ENCODE measurements around the gene MAML1. TPM values are rescaled to one million over a fixed set of nuclear protein-coding genes. Genes with fewer than 3 reads are reported as not detected.

Gene MAML1
- total RNA-seq, 1 experiment from 2014 or later: 34.0 TPM

- no peak overlapping the region for H3K4me2 ChIP-seq
- peaks cover 18% of the 10 kb centered on the region for H3F3A ChIP-seq (ENCODE audit: insufficient read depth, low read depth)
- intact Hi-C loops (cut with micrococcal nuclease; ENCODE audit: unreplicated experiment): no loop called here
- H3K36me3 ChIP-seq (ENCODE audit: low read depth): 0 out of 2 replicates have a peak, but pooled peaks cover 6% of the 10 kb centered on the region
- TF ChIP-seq, protein P1, sequence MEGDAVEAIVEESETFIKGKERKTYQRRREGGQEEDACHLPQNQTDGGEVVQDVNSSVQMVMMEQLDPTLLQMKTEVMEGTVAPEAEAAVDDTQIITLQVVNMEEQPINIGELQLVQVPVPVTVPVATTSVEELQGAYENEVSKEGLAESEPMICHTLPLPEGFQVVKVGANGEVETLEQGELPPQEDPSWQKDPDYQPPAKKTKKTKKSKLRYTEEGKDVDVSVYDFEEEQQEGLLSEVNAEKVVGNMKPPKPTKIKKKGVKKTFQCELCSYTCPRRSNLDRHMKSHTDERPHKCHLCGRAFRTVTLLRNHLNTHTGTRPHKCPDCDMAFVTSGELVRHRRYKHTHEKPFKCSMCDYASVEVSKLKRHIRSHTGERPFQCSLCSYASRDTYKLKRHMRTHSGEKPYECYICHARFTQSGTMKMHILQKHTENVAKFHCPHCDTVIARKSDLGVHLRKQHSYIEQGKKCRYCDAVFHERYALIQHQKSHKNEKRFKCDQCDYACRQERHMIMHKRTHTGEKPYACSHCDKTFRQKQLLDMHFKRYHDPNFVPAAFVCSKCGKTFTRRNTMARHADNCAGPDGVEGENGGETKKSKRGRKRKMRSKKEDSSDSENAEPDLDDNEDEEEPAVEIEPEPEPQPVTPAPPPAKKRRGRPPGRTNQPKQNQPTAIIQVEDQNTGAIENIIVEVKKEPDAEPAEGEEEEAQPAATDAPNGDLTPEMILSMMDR (conservative IDR thresholded peaks at IDR 0.05): no peak
- no peak for TF ChIP-seq EZH2 (IDR thresholded peaks at IDR 0.05; ENCODE audit: low read depth)
- peaks cover 29% of the 10 kb centered on the region for H3K4me1 ChIP-seq (replicated peaks; ENCODE audit: insufficient read depth)
- no peaks in the 10 kb centered on the region for H3K27me3 ChIP-seq (ENCODE audit: insufficient read depth, low read depth)
- BruUV-seq (replicated peaks): no TSS peak
- H3K27ac ChIP-seq: no peak overlapping the region; the same call in 1 of the 2 replicates
- H3K9me3 ChIP-seq (ENCODE audit: insufficient read depth, low read depth): no peaks in the 10 kb centered on the region
- peaks cover 28% of the 10 kb centered on the region for H4K20me1 ChIP-seq (ENCODE audit: insufficient read depth)
- H3K4me3 ChIP-seq: no peak overlapping the region
- POLR2A ChIA-PET (ENCODE audit: unreplicated experiment): no interaction called here
- H2AFZ ChIP-seq: no peak overlapping the region
- CTCF ChIA-PET: interaction anchor here (0.6 kb wide), 1 partner anchor 731 kb away, joined by 7 read pairs; no protein-coding TSS in a partner anchor
- H3K9me2 ChIP-seq (ENCODE audit: insufficient read depth): no peaks in the 10 kb centered on the region
- H3K79me2 ChIP-seq (ENCODE audit: low read depth): peaks cover 37% of the 10 kb centered on the region
- DNase-seq: no peak
These were observed 33.6 kb downstream of the MAML1 start for GRCh38 chr5:179766021-179766725.

GRCh38 chr5:179766726-179767455, 34.3 kb downstream of the MAML1 start:
- TF ChIP-seq EZH2 (IDR thresholded peaks at IDR 0.05; ENCODE audit: low read depth): no peak
- TF ChIP-seq, protein P1 (conservative IDR thresholded peaks at IDR 0.05): no peak
- H3K9me2 ChIP-seq (ENCODE audit: insufficient read depth): no peaks in the 10 kb centered on the region
- no peak overlapping the region for H3K27ac ChIP-seq
- no peak overlapping the region for H3K4me3 ChIP-seq
- H3F3A ChIP-seq (ENCODE audit: insufficient read depth, low read depth): peaks cover 11% of the 10 kb centered on the region
- no peaks in the 10 kb centered on the region for H3K9me3 ChIP-seq (ENCODE audit: insufficient read depth, low read depth)
- no peak overlapping the region for H3K4me2 ChIP-seq
- BruUV-seq (replicated peaks): no TSS peak
- 0 out of 2 replicates have a peak, but pooled peaks cover 10% of the 10 kb centered on the region for H3K36me3 ChIP-seq (ENCODE audit: low read depth)
- no peak overlapping the region for H2AFZ ChIP-seq
- ChIA-PET CTCF (interaction anchor here (0.6 to 0.7 kb wide), 2 partner anchors 21 to 731 kb away, joined by 7 to 14 read pairs; no protein-coding TSS in a partner anchor), POLR2A (ENCODE audit: unreplicated experiment) (no interaction called here)
- intact Hi-C loops (cut with micrococcal nuclease; ENCODE audit: unreplicated experiment): no loop called here
- no peaks in the 10 kb centered on the region for H3K27me3 ChIP-seq (ENCODE audit: insufficient read depth, low read depth)
- H3K4me1 ChIP-seq (replicated peaks; ENCODE audit: insufficient read depth): peaks cover 22% of the 10 kb centered on the region
- H3K79me2 ChIP-seq (ENCODE audit: low read depth): peaks cover 29% of the 10 kb centered on the region
- DNase-seq: no peak
- peaks cover 25% of the 10 kb centered on the region for H4K20me1 ChIP-seq (ENCODE audit: insufficient read depth)

DNA sequence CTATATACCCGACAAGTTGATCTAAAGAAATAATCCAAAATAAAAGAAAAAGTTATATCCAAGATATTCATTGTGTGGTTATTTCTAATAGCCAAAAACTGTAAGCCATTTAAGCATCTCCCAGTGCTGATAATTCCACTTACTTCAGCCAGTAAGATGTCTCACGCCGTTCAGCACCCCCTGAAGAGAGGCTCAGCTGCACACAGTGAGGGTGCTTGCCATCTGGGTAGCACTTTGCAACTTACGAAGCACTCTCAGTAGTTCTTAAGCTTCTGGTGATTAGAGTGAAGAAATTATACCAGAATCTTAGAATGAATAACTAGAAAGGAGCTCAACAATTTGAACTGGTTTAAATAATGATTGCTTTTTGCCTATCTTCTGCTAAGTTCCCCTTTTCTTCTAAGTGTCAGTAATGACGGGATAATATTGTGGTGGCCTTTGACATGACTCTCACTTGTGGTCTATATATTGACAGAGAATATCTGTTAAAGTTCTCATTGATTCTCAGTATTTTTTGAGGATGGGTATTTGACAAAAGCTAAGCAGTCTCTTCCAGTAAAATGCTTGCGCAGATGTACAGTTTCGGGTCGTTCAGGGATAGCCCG, 35.0 kb downstream of the MAML1 start:
- TF ChIP-seq, protein P1 (conservative IDR thresholded peaks at IDR 0.05): no peak
- no peak for TF ChIP-seq EZH2 (IDR thresholded peaks at IDR 0.05; ENCODE audit: low read depth)
- H3K27me3 ChIP-seq (ENCODE audit: insufficient read depth, low read depth): no peaks in the 10 kb centered on the region
- H3F3A ChIP-seq (ENCODE audit: insufficient read depth, low read depth): peaks cover 4% of the 10 kb centered on the region
- H3K79me2 ChIP-seq (ENCODE audit: low read depth): peaks cover 24% of the 10 kb centered on the region
- peaks cover 19% of the 10 kb centered on the region for H4K20me1 ChIP-seq (ENCODE audit: insufficient read depth)
- H3K4me2 ChIP-seq: no peak overlapping the region
- H3K36me3 ChIP-seq (ENCODE audit: low read depth): 0 out of 2 replicates have a peak, but pooled peaks cover 10% of the 10 kb centered on the region
- H2AFZ ChIP-seq: no peak overlapping the region
- H3K9me2 ChIP-seq (ENCODE audit: insufficient read depth): no peaks in the 10 kb centered on the region
- intact Hi-C loops (cut with micrococcal nuclease; ENCODE audit: unreplicated experiment): no loop called here
- peaks cover 14% of the 10 kb centered on the region for H3K4me1 ChIP-seq (replicated peaks; ENCODE audit: insufficient read depth)
- no peaks in the 10 kb centered on the region for H3K9me3 ChIP-seq (ENCODE audit: insufficient read depth, low read depth)
- no peak overlapping the region for H3K27ac ChIP-seq
- ChIA-PET CTCF (interaction anchor here (0.7 kb wide), 1 partner anchor 20 kb away, joined by 14 read pairs; no protein-coding TSS in a partner anchor), POLR2A (ENCODE audit: unreplicated experiment) (no interaction called here)
- no peak for DNase-seq
- no TSS peak for BruUV-seq (replicated peaks)
- no peak overlapping the region for H3K4me3 ChIP-seq

Measured in PC-9 (cell line).